K562 (cell line): ENCODE data around the gene ERFL. TPM values are rescaled to one million over a fixed set of nuclear protein-coding genes. Genes with fewer than 3 reads are reported as not detected.

Experiments
- ADNP ChIP-seq: fragments of 200-800 bp; sonication (Bioruptor generic); IDR thresholded peaks from 2 replicates; pipeline ENCODE4 v1.6.1; 2016; ENCODE audit warnings: missing genetic modification characterization, missing compliant biosample characterization
- CAMTA2 ChIP-seq: fragments of 250-450 bp; sonication (Bioruptor Pico); conservative IDR thresholded peaks from 2 replicates; pipeline ENCODE4 v1.5.1; 2022
- CTBP1 ChIP-seq: fragments of 450-650 bp; IDR thresholded peaks from 2 replicates; pipeline ENCODE4 v1.6.1; 2016; ENCODE audit warnings: borderline replicate concordance
- DPF2 ChIP-seq: fragments of 450-650 bp; IDR thresholded peaks from 2 replicates; pipeline ENCODE4 v1.6.1; 2016
- GABPA ChIP-seq: fragments of 200-800 bp; sonication (Bioruptor generic); conservative IDR thresholded peaks from 2 replicates; pipeline ENCODE4 v1.6.1; 2016; ENCODE audit warnings: low read depth, missing genetic modification characterization, missing compliant biosample characterization
- MBD2 ChIP-seq: sonication (generic); IDR thresholded peaks from 2 replicates; pipeline ENCODE4 v1.6.1; 2016; ENCODE audit warnings: low read depth, borderline replicate concordance
- NR2C1 ChIP-seq, 2 experiments: fragments of 450-650 bp; IDR thresholded peaks; 2 replicates each; pipeline ENCODE4 v1.6.1; 2017; ENCODE audit warnings: mild to moderate bottlenecking in 2 of 2, antibody characterized with exemption in 1 of 2, inconsistent platforms in 1 of 2, missing compliant biosample characterization in 1 of 2, missing genetic modification characterization in 1 of 2
- PCBP2 ChIP-seq: fragments of 200-400 bp; formaldehyde crosslinking; IDR thresholded peaks from 2 replicates; pipeline ENCODE4 v1.6.1; 2018; ENCODE audit warnings: low read length, low read depth, mild to moderate bottlenecking, moderate library complexity; ENCODE audit not compliant: poor library complexity, severe bottlenecking
- RAD51 ChIP-seq: fragments of 450-650 bp; IDR thresholded peaks from 2 replicates; pipeline ENCODE4 v1.7.1; 2016; ENCODE audit warnings: low read depth, mild to moderate bottlenecking, borderline replicate concordance
- RBFOX2 ChIP-seq: fragments of 200-400 bp; formaldehyde crosslinking; IDR thresholded peaks from 2 replicates; pipeline ENCODE4 v1.6.1; 2017; ENCODE audit warnings: low read depth, mild to moderate bottlenecking, low read length, moderate library complexity
- RBM25 ChIP-seq: fragments of 200-400 bp; formaldehyde crosslinking; IDR thresholded peaks from 2 replicates; pipeline ENCODE4 v1.6.1; 2018; ENCODE audit warnings: low read length, low read depth, moderate library complexity; ENCODE audit not compliant: severe bottlenecking
- SMAD3 ChIP-seq: fragments of 450-650 bp; formaldehyde crosslinking; conservative IDR thresholded peaks from 2 replicates; pipeline ENCODE4 v1.4.0; 2020; ENCODE audit warnings: mild to moderate bottlenecking
- SMARCA5 ChIP-seq: fragments of 450-650 bp; IDR thresholded peaks from 2 replicates; pipeline ENCODE4 v1.6.1; 2016
- SRSF3 ChIP-seq: fragments of 200-400 bp; formaldehyde crosslinking; IDR thresholded peaks from 2 replicates; pipeline ENCODE4 v1.6.1; 2016; ENCODE audit warnings: mild to moderate bottlenecking, low read length, moderate library complexity; ENCODE audit not compliant: insufficient read depth
- TCFL5 ChIP-seq: fragments of 250-450 bp; sonication (Bioruptor Pico); conservative IDR thresholded peaks from 2 replicates; pipeline ENCODE4 v1.6.1; 2021; ENCODE audit warnings: mild to moderate bottlenecking, moderate library complexity, matching md5 sums
- ZBTB17 ChIP-seq: fragments of 450-650 bp; formaldehyde crosslinking; IDR thresholded peaks from 2 replicates; pipeline ENCODE4 v1.4.0; 2020; ENCODE audit warnings: mild to moderate bottlenecking
- ZNF445 ChIP-seq: fragments of 250-450 bp; sonication (Bioruptor Pico); IDR thresholded peaks from 2 replicates; pipeline ENCODE4 v1.4.0; 2020; ENCODE audit warnings: low read depth, mild to moderate bottlenecking, moderate library complexity
- ZNF766 ChIP-seq: fragments of 200-800 bp; sonication (Bioruptor generic); conservative IDR thresholded peaks from 2 replicates; pipeline ENCODE4 v1.6.1; 2016; ENCODE audit warnings: missing genetic modification characterization, missing compliant biosample characterization
- polyA plus RNA-seq, 8 experiments: library from polyadenylated mRNA; depleted of rRNA in 4 of 8; stranded (reverse) in 5 of 8; unstranded in 3 of 8; fragments of >200 nt; fragmentation: Nextera tagmentation in 2 of 8; fragmentation: Illumina TruSeq in 1 of 8; extraction: Ambion mirVana in 2 of 8; extraction: Trizol in 1 of 8; gene quantifications; 2 replicates each; pipeline versions ENCODE4 v1.2.1 to v1.2.3, GENCODE V29; 2011 to 2014; ENCODE audit warnings: inconsistent platforms in 1 of 8, missing spikeins in 1 of 8
- total RNA-seq, 7 experiments: library from RNA; depleted of rRNA in 6 of 7; stranded (reverse); fragments of >200 nt in 6 of 7; fragmentation: Illumina TruSeq in 2 of 7; extraction: Trizol in 2 of 7; gene quantifications; 2 replicates each; pipeline versions ENCODE4 v1.2.1 to v1.2.3, GENCODE V29; 2011 to 2021; ENCODE audit warnings: low replicate concordance in 1 of 7
- TF ChIP-seq, protein P1 (sequence below): fragments of 450-650 bp; IDR thresholded peaks from 2 replicates; pipeline ENCODE4 v1.6.1; 2016; ENCODE audit warnings: mild to moderate bottlenecking
- TF ChIP-seq, protein P2 (sequence below): fragments of 450-650 bp; IDR thresholded peaks from 2 replicates; pipeline ENCODE4 v1.7.0; 2016; ENCODE audit warnings: borderline replicate concordance
- TF ChIP-seq, protein P3 (sequence below): sonication (generic); formaldehyde crosslinking; IDR thresholded peaks from 2 replicates; pipeline ENCODE4 v1.8.1; 2023; ENCODE audit warnings: mild to moderate bottlenecking, missing genetic modification reagents

The ERFL gene
- total and polyA plus RNA-seq, 9 of the 15 experiments (the other 6 are each of a cell fraction or from before 2014, with no cell fraction given): 0.07 to 0.75 (median 0.32) TPM; not detected in 4

DNA sequence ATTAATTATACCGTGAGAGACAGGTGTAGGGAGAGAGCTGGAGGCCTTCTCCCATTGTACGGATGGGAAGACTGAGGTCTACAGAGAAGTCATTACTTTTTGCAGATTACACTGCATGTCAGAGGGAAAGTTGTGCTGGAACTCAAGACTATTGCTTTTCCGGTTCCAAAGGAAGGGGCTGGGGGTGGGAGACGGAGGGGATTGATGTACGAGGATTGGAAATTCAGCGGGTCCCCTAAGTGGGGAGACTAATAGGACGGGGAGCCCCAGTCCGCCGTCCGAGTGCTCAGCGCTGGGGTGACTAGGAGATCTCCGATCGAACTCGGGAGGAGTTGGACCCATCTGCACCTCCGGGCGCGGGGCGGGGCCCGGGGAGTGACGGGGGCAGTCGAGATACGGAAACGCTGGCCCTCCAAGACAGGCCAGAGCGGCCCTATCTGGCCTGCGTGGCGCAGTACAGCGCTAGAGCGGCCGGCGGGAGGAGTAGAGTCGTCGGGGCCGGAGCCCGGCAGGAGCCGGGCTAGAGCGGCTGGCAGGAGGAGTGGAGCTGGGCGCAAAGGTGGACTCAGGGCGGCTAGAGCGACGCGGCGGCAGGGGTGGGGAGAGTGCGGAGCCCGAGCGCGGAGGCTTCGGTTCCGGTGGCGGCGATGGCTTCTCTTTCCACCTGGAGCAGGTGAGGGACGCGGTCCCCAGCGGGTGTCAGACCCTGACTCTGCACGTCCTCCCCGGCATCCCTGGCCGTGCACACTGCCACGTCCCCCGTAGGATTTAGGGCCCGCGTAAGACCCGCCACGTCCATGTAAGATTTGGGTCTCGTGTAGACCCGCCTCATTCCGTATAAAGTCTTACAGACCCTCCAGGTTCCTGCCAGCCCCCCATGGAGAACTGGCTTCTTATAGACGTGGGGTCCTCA lies 44.2 kb downstream of the ERFL start (continued):
- TF ChIP-seq ZNF445 (no peak), DPF2 (peak; percentile 69), RBM25 (peak; percentile 78), CAMTA2 (CRISPR knock-in tag) (0 out of 2 replicates have a peak, but pooled peaks have one; percentile 38), GABPA (tag) (peak; percentile 84), SMARCA5 (peak; percentile 99), NR2C1 (IDR thresholded peaks at IDR 0.05) (peak; percentile 93), NR2C1 (tag; IDR thresholded peaks at IDR 0.05) (peak; percentile 34; the same call in 1 of the 2 replicates), ADNP (tag) (peak; percentile 100), SMAD3 (CRISPR knock-in tag) (peak; percentile 53; the same call in 1 of the 2 replicates), ZNF766 (CRISPR knock-in tag) (peak; percentile 60; the same call in 1 of the 2 replicates), MBD2 (peak; percentile 77), ZBTB17 (CRISPR knock-in tag) (peak; percentile 83), RBFOX2 (peak; percentile 82), SRSF3 (no peak), RAD51 (peak; percentile 10; the same call in 1 of the 2 replicates), CTBP1 (peak; percentile 83; the same call in 1 of the 2 replicates), PCBP2 (no peak), TCFL5 (CRISPR knock-in tag) (no peak)
- TF ChIP-seq, protein P1, sequence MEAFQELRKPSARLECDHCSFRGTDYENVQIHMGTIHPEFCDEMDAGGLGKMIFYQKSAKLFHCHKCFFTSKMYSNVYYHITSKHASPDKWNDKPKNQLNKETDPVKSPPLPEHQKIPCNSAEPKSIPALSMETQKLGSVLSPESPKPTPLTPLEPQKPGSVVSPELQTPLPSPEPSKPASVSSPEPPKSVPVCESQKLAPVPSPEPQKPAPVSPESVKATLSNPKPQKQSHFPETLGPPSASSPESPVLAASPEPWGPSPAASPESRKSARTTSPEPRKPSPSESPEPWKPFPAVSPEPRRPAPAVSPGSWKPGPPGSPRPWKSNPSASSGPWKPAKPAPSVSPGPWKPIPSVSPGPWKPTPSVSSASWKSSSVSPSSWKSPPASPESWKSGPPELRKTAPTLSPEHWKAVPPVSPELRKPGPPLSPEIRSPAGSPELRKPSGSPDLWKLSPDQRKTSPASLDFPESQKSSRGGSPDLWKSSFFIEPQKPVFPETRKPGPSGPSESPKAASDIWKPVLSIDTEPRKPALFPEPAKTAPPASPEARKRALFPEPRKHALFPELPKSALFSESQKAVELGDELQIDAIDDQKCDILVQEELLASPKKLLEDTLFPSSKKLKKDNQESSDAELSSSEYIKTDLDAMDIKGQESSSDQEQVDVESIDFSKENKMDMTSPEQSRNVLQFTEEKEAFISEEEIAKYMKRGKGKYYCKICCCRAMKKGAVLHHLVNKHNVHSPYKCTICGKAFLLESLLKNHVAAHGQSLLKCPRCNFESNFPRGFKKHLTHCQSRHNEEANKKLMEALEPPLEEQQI: no peak
- TF ChIP-seq, protein P2, sequence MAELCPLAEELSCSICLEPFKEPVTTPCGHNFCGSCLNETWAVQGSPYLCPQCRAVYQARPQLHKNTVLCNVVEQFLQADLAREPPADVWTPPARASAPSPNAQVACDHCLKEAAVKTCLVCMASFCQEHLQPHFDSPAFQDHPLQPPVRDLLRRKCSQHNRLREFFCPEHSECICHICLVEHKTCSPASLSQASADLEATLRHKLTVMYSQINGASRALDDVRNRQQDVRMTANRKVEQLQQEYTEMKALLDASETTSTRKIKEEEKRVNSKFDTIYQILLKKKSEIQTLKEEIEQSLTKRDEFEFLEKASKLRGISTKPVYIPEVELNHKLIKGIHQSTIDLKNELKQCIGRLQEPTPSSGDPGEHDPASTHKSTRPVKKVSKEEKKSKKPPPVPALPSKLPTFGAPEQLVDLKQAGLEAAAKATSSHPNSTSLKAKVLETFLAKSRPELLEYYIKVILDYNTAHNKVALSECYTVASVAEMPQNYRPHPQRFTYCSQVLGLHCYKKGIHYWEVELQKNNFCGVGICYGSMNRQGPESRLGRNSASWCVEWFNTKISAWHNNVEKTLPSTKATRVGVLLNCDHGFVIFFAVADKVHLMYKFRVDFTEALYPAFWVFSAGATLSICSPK: 0 out of 2 replicates have a peak, but pooled peaks have one; percentile 73
- TF ChIP-seq, protein P3, sequence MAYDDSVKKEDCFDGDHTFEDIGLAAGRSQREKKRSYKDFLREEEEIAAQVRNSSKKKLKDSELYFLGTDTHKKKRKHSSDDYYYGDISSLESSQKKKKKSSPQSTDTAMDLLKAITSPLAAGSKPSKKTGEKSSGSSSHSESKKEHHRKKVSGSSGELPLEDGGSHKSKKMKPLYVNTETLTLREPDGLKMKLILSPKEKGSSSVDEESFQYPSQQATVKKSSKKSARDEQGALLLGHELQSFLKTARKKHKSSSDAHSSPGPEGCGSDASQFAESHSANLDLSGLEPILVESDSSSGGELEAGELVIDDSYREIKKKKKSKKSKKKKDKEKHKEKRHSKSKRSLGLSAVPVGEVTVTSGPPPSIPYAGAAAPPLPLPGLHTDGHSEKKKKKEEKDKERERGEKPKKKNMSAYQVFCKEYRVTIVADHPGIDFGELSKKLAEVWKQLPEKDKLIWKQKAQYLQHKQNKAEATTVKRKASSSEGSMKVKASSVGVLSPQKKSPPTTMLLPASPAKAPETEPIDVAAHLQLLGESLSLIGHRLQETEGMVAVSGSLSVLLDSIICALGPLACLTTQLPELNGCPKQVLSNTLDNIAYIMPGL (CRISPR knock-in tag): 0 out of 2 replicates have a peak, but pooled peaks have one; percentile 1
